Measurements from ENCODE around the gene GDPD5.
"Not testable (repeated sequence)": the region's sequence is repeated elsewhere in the genome, so short reads cannot be mapped to it uniquely, and the experiment has no call there.

GDPD5 gene

GRCh38 chr11:75424396-75424795 lies 101.3 kb downstream of the GDPD5 start:
- no peak for DNase-seq

DNA sequence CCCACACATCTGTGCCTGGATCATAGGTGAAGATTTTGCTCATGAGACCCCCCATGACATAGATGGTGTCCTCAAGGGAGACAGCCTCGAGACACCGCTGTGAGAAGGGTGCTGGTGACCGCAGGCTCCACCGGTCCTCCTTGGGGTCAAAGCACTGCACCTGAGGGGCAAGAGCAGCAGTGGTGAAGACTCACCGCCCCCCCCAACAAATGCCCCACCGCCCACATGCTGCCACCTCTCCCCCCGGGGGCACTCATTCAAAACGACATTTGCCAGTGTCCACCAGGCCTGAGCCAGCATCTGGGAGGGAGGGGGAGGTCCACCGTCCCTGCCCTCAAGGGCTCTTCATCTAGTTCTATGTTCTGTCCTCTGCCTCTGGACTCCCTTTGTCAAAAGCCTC lies 102.0 kb downstream of the GDPD5 start:
- no peak for DNase-seq

- no peak for DNase-seq
Measured at GRCh38 chr11:75422248-75423231, 103.2 kb downstream of the GDPD5 start.

DNA sequence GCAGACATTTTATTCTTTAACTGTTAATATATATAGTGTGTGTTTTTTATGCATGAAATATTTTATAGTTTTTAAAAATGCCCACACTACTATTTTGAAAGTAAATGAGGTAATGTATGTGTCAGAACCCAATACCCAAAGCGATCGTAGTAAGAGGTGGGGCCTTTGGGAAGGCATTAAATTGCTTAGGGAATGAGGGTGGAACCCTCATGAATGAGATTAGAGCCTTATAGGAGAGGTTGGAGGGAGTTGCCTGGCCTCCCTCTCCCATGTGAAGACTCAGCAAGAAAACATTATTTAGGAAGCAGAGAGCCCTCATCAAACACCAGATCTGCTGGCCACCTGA lies 103.9 kb downstream of the GDPD5 start:
- no peak for DNase-seq

GRCh38 chr11:75421035-75421602 lies 104.6 kb downstream of the GDPD5 start:
- DNase-seq: no peak

- no peak for DNase-seq
Measured at GRCh38 chr11:75420224-75421034, 105.3 kb downstream of the GDPD5 start.

DNA sequence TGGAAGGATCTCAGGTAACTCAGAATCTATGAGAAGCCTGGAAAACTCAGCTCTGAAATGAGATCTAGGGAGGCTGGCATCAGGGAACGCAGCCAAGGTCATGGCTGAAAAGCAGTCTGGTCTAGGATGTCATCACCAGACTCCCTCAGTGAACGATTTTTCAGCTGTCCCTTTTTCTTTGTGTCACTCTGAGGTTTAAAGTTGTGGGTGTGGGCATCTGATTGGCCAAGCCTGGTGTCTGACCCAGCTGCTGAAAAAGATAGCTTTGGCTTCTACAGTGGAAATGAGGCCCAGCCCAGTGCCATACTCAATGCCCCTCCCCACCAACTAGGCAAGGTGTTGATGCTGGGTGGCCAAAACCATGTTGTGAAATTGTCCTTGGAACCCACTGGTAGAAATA lies 111.9 kb downstream of the GDPD5 start:
- no peak for DNase-seq

DNA sequence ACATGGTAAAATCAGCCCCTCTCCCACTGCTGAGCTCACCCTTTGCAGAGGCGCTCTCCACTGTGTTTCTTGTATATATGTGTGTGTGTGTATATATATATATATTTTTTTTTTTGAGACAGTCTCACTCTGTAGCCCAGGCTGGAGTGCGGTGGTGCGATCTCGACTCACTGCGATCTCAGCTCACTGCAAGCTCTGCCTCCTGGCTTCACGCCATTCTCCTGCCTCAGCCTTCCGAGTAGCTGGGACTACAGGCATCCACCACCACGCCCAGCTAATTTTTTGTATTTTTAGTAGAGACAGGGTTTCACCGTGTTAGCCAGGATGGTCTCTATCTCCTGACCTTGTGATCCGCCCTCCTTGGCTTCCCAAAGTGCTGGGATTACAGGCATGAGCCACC lies 112.6 kb downstream of the GDPD5 start:
- not testable (repeated sequence) for DNase-seq

DNA sequence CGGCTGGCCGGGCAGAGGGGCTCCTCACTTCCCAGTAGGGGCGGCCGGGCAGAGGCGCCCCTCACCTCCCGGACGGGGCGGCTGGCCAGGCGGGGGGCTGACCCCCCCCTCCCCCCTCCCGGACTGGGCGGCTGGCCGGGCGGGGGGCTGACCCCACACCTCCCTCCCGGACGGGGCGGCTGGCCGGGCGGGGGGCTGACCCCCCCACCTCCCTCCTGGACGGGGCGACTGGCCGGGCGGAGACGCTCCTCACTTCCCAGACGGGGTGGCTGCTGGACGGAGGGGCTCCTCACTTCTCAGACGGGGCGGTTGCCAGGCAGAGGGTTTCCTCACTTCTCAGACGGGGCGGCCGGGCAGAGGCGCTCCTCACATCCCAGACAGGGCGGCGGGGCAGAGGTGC lies 115.8 kb downstream of the GDPD5 start:
- not testable (repeated sequence) for DNase-seq

GRCh38 chr11:75408957-75409219 lies 116.9 kb downstream of the GDPD5 start:
- no peak for DNase-seq

- DNase-seq: no peak
Measured at GRCh38 chr11:75406338-75406777, 119.4 kb downstream of the GDPD5 start.

GRCh38 chr11:75403983-75404658 lies 121.6 kb downstream of the GDPD5 start:
- no peak for DNase-seq

DNA sequence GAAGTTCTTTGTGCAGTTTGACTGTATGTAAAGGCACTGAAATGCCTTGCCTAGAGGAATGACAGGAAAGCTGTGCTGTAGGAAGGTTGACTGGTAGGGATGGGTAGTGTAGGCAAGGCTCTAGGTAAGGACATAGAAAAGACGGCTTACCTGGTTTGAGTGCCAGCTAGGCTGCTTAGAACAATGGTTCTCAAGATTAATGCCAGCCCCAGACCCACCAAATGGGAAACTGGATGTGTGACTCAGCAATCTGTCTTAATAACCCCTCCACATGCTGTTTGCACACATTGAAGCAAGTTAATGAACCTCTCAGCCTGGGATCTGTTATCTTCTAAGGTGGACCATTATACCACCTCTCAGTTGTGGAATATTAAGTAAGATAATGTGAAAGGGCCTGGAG lies 122.7 kb downstream of the GDPD5 start:
- no peak for DNase-seq

DNA sequence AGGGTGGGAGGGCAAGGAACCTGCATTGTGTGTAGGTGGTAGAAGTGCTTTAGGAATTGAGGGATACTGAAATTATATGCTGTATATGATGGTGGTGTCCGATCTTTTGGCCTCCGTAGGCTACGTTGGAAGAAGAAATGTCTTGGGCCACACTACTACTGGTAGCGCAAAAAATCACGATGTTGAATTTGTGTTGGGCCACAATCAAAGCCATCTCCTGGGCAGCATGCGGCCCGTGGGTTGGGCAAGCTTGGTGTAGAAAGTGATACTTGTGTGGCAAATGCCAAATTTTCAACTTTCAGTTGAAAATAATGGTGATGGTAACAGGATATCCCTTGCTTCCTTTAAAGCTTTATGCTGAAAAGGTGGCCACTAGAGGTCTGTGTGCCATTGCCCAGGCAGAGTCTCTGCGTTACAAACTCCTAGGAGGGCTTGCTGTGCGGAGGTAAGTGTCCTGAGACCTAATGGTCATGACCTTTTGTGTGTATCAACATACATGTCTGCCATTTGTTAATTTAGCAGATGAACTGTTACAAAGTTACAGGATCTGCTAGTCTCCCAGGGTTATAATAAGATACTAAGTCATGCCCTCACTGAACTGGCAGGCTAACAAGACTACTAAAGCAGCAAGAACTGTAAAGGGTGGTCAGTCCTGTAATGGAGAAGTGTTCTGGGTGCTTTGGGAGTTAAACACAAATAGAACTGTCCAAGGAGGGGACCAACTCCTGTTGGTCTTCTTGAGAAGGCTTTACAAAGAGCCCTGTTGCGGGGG lies 123.6 kb downstream of the GDPD5 start:
- DNase-seq: no peak

DNA sequence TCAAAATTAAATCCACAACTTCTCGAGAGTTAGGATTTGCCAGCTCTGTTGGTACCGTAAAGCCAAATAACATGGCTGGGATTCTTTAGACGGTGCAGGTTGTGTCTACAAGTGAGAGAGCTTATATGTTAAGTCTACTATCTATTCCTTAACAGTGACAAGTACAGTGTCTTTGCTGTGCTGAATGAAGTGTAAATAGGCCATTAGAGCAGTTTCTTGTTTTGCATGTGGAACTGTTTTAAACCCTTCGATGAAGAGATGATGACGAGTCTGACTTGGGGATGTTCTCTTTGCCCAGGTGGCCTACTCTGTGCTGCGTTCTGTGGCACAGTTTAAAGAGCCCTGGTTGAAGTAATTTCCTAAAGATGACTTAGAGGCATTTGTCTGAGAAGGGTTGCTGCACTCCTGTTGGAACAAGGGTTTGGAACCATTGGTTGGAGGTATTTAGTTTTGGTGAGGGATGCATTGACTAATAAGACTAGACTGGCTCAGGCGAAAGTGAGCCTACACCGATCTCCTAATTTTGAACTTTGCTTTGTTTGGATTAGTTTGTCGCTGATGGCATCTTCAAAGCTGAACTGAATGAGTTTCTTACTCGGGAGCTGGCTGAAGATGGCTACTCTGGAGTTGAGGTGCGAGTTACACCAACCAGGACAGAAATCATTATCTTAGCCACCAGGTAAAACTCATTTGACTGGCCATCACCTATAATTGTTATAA lies 125.4 kb downstream of the GDPD5 start:
- peak; percentile 28 for DNase-seq

- peak; percentile 86 for DNase-seq
Measured at GRCh38 chr11:75399344-75400145, 126.2 kb downstream of the GDPD5 start, which contains the start of gene RPS3. RPS3 (plus strand) TSS chr11:75399518; CDS start chr11:75399548, 30 bp downstream.

DNA sequence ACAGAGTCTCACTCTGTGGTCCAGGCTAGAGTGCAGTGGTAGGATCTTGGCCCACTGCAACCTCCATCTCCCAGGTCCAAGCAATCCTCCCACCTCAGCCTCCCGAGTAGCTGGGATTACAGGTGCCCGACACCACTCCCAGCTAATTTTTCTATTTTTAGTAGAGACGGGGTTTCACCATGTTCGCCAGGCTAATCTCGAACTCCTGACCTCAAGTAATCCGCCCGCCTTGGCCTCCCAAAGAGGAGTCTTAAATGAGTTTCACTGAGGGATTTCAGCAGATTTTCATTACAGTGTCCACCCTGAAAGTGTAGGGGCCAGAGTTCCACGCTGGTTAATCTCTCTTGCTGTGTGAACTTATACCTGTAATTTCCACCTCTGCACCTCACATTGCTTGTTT lies 126.8 kb downstream of the GDPD5 start:
- no peak for DNase-seq

DNA sequence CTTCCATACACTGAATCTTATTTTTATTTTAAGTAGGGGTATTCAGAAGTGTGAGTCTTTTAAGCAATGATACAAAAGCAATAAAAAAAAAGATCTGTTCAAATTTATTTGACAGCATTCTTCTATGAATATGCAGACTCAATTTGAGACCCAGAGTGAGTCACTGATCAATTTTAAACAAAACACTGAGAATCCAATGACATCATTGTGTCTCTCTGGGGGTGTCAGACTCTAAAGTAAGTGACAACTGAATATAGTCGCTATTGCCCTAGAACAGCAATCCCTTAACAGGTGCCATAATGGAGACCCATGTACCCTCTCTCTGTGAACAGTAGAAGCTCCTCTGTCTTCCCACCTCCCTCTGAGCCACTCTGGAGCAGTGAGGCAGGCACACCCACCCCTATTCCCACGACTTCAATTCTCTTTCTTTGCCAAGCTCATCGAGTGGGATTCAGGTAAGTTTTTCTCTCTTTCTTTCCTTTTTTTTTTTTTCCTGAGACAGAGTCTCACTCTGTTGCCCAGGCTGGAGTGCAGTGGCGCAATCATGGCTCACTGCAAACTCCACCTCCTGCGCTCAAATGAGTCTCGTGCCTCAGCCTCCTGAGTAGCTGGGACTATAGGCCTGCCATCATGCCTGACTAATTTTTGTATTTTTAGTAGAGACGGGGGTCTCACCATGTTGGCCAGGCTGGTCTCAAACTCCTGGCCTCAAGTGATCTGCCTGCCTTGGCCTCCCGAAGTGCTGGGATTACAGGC lies 131.5 kb downstream of the GDPD5 start:
- DNase-seq: no peak

GRCh38 chr11:75389925-75390324 lies 135.8 kb downstream of the GDPD5 start:
- no peak for DNase-seq

DNA sequence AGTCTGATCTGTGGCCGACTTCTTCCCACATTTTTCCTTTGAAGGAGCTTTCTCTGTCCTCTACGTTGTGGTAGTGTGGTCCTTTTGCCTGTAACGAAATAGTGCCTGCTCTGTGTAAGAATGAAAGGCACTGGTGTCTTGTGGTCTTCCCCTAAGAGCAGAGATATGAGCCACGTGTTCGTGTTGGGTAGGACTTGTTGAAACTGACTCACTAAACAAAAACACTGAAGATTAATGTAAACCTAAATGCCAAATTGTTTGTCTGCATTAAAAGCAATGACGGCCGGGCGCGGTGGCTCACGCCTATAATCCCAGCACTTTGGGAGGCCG lies 136.5 kb downstream of the GDPD5 start:
- DNase-seq: no peak
